CD4-positive, alpha-beta T cell (primary cell): ENCODE measurements around the gene FAM170B. TPM values are rescaled to one million over a fixed set of nuclear protein-coding genes. Genes with fewer than 3 reads are reported as not detected.

Experiments used
- ATAC-seq: fragments of 200-7000 bp; cut with Tn5 transposase; one replicate; pipeline ENCODE4 v1.10.0; 2022; ENCODE audit warnings: mild to moderate bottlenecking; ENCODE audit not compliant: poor library complexity
- CTCF ChIA-PET: fragments of 350-600 bp; sonication (Branson Sonifier 250); formaldehyde crosslinking; loops from one replicate; lab custom pipeline; 2021; ENCODE audit warnings: antibody characterized with exemption, inconsistent platforms; lab: Charles Lee
- POLR2A ChIA-PET: fragments of 350-600 bp; sonication (Branson Sonifier 250); formaldehyde crosslinking; loops from one replicate; lab custom pipeline; 2021; ENCODE audit warnings: antibody characterized with exemption, inconsistent platforms; lab: Charles Lee
- DNase-seq, 14 experiments: peaks; one replicate each; pipeline ENCODE4 v3.0.0-alpha.2; 2013 to 2020; ENCODE audit warnings: mixed read lengths in 2 of 14
- H3K27ac ChIP-seq, 2 donors: one replicate each; pipeline versions ENCODE4 v1.5.1 to v1.7.0; 2013; ENCODE audit warnings: low read length in 2 of 2, low read depth in 1 of 2, mild to moderate bottlenecking in 1 of 2
- H3K27me3 ChIP-seq, 2 experiments: 1 replicate in 1 of 2; 2 replicates in 1 of 2; pipeline versions ENCODE4 v1.6.1 to v1.7.0; 2013; ENCODE audit warnings: low read length in 2 of 2, control low read depth in 1 of 2, mild to moderate bottlenecking in 1 of 2, moderate library complexity in 1 of 2; ENCODE audit not compliant: insufficient read depth in 2 of 2, control insufficient read depth in 1 of 2
- H3K36me3 ChIP-seq: one replicate; pipeline ENCODE4 v1.6.1; 2013; ENCODE audit warnings: low read length, control low read depth; ENCODE audit not compliant: insufficient read depth
- H3K4me1 ChIP-seq: one replicate; pipeline ENCODE4 v1.6.1; 2013; ENCODE audit warnings: low read length, control low read depth; ENCODE audit not compliant: insufficient read depth
- H3K4me3 ChIP-seq: one replicate; pipeline ENCODE4 v1.5.1; 2013; ENCODE audit warnings: mild to moderate bottlenecking, low read length, moderate library complexity
- H3K9me3 ChIP-seq, 2 experiments: 1 replicate in 1 of 2; 2 replicates in 1 of 2; pipeline versions ENCODE4 v1.6.1 to v1.7.0; 2013; ENCODE audit warnings: low read length in 2 of 2, mild to moderate bottlenecking in 2 of 2, control low read depth in 1 of 2, moderate library complexity in 1 of 2; ENCODE audit not compliant: control insufficient read depth in 1 of 2, insufficient read depth in 1 of 2
- H3K27ac Mint-ChIP-seq: one replicate; pipeline ENCODE4 v1.8.0; 2020; ENCODE audit warnings: mixed read lengths
- H3K27me3 Mint-ChIP-seq: one replicate; pipeline ENCODE4 v1.8.0; 2021; ENCODE audit warnings: mixed read lengths
- H3K36me3 Mint-ChIP-seq: one replicate; pipeline ENCODE4 v1.8.0; 2021; ENCODE audit warnings: low read depth, mixed read lengths
- H3K4me1 Mint-ChIP-seq: one replicate; pipeline ENCODE4 v1.8.0; 2021; ENCODE audit warnings: low read depth, mixed read lengths
- H3K4me3 Mint-ChIP-seq: one replicate; pipeline ENCODE4 v1.8.0; 2020; ENCODE audit warnings: mild to moderate bottlenecking, mixed read lengths
- H3K9me3 Mint-ChIP-seq: one replicate; pipeline ENCODE4 v1.8.0; 2020; ENCODE audit warnings: mixed read lengths
- CTCF ChIP-seq: fragments of 200-600 bp; IDR thresholded peaks from one replicate; pipeline ENCODE4 v1.8.0; 2022; ENCODE audit warnings: antibody characterized with exemption, mild to moderate bottlenecking
- intact Hi-C, 2 experiments: fragments of 100-400 bp; cut with DNase I in 1 of 2; cut with micrococcal nuclease in 1 of 2; formaldehyde crosslinking; loops; one replicate each; pipeline versions ENCODE4 v1.15.1 to v1.9.0; 2023 to 2025; cut with DNase I, micrococcal nuclease
- total RNA-seq, 174 experiments: library from RNA in 2 of 174; stranded (reverse) in 2 of 174; gene quantifications; one replicate each; pipeline ENCODE4 v1.2.3 and lab custom pipeline; 2021 to 2026

The FAM170B gene
- total RNA-seq, 2 experiments from 2014 or later = not detected

GRCh38 chr10:49089152-49089551 is 44.7 kb downstream of the FAM170B start:
- H3K36me3 Mint-ChIP-seq = no peaks in the 10 kb centered on the region
- intact Hi-C loops = no loop called here
- H3K4me1 Mint-ChIP-seq = no peaks in the 10 kb centered on the region
- Histone ChIP-seq H3K27me3 (no peaks in the 10 kb centered on the region), H3K27ac (no peak overlapping the region), H3K4me3 (no peak overlapping the region), H3K36me3 (no peaks in the 10 kb centered on the region), H3K4me1 (no peaks in the 10 kb centered on the region), H3K9me3 (peaks cover 0 to 6% of the 10 kb centered on the region in 2 experiments)
- DNase-seq (no peak), ATAC-seq (no peak)
- H3K9me3 Mint-ChIP-seq = peaks cover 10% of the 10 kb centered on the region
- CTCF ChIA-PET = no interaction called here
- no peaks in the 10 kb centered on the region for H3K27me3 Mint-ChIP-seq
- no peak overlapping the region for H3K27ac Mint-ChIP-seq
- no peak overlapping the region for H3K4me3 Mint-ChIP-seq
- POLR2A ChIA-PET = no interaction called here
- no peak for TF ChIP-seq CTCF

GRCh38 chr10:49086889-49087288 is 46.9 kb downstream of the FAM170B start:
- Histone ChIP-seq H3K4me1 (no peaks in the 10 kb centered on the region), H3K4me3 (no peak overlapping the region), H3K9me3 (peaks cover 0 to 6% of the 10 kb centered on the region in 2 experiments), H3K27ac (no peak overlapping the region), H3K36me3 (no peaks in the 10 kb centered on the region), H3K27me3 (no peaks in the 10 kb centered on the region)
- no peaks in the 10 kb centered on the region for H3K36me3 Mint-ChIP-seq
- no peak for TF ChIP-seq CTCF
- ATAC-seq (no peak), DNase-seq (no peak)
- no peaks in the 10 kb centered on the region for H3K4me1 Mint-ChIP-seq
- peaks cover 10% of the 10 kb centered on the region for H3K9me3 Mint-ChIP-seq
- intact Hi-C loops = no loop called here
- no peaks in the 10 kb centered on the region for H3K27me3 Mint-ChIP-seq
- H3K27ac Mint-ChIP-seq = no peak overlapping the region
- CTCF ChIA-PET = no interaction called here
- POLR2A ChIA-PET = no interaction called here
- no peak overlapping the region for H3K4me3 Mint-ChIP-seq

GRCh38 chr10:49083261-49083660 is 50.6 kb downstream of the FAM170B start:
- H3K9me3 ChIP-seq = peaks cover 0 to 6% of the 10 kb centered on the region in 2 experiments

More at GRCh38 chr10:49083261-49083660, 50.6 kb downstream of the FAM170B start:
- Mint-ChIP-seq H3K36me3 (no peaks in the 10 kb centered on the region), H3K4me1 (no peaks in the 10 kb centered on the region), H3K4me3 (no peak overlapping the region), H3K9me3 (peaks cover 9% of the 10 kb centered on the region), H3K27ac (no peak overlapping the region), H3K27me3 (no peaks in the 10 kb centered on the region)
- no peak for TF ChIP-seq CTCF
- ChIA-PET CTCF (no interaction called here), POLR2A (no interaction called here)
- no peak overlapping the region for H3K4me3 ChIP-seq
- no peak for ATAC-seq
- H3K36me3 ChIP-seq = no peaks in the 10 kb centered on the region
- H3K27me3 ChIP-seq = no peaks in the 10 kb centered on the region
- DNase-seq = no peak
- intact Hi-C loops = no loop called here
- H3K27ac ChIP-seq = no peak overlapping the region
- no peaks in the 10 kb centered on the region for H3K4me1 ChIP-seq
